ENCODE data around the gene MEF2C.

DNA sequence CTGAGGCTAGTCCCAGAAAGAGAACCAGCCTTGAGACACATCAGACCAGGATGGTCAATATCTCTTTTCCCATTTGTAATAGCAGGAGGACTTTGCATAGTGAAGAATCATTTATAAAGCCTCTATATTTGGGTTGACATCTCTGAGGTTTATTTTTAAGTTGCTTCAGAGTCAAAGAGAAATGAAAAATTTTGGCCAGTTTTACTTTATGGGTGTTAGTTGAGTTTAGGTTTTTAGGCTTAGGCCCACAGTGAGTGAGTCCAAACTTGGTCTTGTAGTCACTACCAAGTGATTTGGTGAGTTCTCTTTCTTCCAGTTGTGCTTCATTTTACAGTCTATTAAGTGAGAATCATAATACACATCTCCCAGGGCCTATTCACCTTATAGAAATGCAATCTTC lies 5.3 kb upstream of the MEF2C start:
- TF ChIP-seq, protein P1, sequence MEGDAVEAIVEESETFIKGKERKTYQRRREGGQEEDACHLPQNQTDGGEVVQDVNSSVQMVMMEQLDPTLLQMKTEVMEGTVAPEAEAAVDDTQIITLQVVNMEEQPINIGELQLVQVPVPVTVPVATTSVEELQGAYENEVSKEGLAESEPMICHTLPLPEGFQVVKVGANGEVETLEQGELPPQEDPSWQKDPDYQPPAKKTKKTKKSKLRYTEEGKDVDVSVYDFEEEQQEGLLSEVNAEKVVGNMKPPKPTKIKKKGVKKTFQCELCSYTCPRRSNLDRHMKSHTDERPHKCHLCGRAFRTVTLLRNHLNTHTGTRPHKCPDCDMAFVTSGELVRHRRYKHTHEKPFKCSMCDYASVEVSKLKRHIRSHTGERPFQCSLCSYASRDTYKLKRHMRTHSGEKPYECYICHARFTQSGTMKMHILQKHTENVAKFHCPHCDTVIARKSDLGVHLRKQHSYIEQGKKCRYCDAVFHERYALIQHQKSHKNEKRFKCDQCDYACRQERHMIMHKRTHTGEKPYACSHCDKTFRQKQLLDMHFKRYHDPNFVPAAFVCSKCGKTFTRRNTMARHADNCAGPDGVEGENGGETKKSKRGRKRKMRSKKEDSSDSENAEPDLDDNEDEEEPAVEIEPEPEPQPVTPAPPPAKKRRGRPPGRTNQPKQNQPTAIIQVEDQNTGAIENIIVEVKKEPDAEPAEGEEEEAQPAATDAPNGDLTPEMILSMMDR (IDR thresholded peaks at IDR 0.05) = no peak
- no peak for TF ChIP-seq POLR2A (IDR thresholded peaks at IDR 0.05)
- no peak for TF ChIP-seq POLR2AphosphoS5 (IDR thresholded peaks at IDR 0.05)
